ENCODE data around the gene TXNRD2.

DNA sequence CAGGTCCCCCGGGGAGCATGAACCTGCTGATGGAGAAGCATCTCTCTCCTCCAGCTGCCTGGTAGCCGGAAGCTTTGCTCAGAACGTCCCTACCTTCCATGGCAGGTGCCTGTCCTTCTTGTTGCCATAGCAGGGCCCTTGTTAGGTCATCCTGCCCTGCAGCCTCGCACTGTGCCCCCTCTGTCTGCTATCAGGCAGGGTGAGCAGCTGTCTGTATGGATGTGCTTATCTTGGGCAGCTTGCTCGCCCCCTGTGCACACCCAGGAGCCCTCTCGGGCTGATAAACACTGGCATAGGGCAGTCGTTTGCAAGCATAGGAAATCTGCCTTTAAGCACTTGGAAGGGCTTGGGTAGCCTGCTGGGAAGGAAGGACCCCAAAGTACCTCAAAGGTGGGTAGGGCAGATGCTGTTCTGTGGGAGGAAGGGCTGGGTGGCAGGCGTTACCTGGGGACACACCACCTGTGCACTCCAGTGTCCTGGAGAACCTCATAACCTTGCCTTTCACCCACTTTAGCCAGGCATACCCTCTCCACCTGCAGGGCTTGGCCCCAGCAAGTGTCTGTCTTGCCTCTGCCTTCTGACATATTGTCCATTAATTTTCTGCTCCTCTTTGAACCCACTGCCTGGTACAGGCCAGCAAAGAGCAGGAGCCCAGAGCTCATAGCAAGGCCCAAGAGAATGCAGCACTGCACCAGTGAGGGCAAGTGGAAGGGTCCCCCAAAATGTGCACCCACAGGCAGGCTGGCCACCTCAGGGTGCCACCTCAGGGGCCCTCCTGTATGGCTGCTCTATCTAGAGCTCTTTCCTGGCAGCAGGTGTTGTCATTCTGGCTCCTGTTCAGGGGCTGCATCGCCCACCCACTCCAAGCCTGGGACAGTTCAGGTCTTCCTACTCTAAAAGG, 8.0 kb downstream of the TXNRD2 start:
- TF ChIP-seq TAF1 (IDR thresholded peaks at IDR 0.05; ENCODE audit: low read depth) (no peak), YY1 (IDR thresholded peaks at IDR 0.05; ENCODE audit: low read depth) (no peak), FOXM1 (IDR thresholded peaks at IDR 0.05; ENCODE audit: borderline replicate concordance, low read depth) (no peak), EP300 (IDR thresholded peaks at IDR 0.05; ENCODE audit: borderline replicate concordance) (no peak), EGR1 (IDR thresholded peaks at IDR 0.05) (no peak), TCF12 (IDR thresholded peaks at IDR 0.05; ENCODE audit: low read depth) (no peak), RAD21 (IDR thresholded peaks at IDR 0.05; ENCODE audit: low read depth) (no peak), TEAD4 (IDR thresholded peaks at IDR 0.05) (no peak), CREB1 (IDR thresholded peaks at IDR 0.05; ENCODE audit: low read depth) (no peak), ZBTB7A (IDR thresholded peaks at IDR 0.05; ENCODE audit: low read depth) (no peak), CEBPB (IDR thresholded peaks at IDR 0.05) (no peak)
- TF ChIP-seq, protein P1, sequence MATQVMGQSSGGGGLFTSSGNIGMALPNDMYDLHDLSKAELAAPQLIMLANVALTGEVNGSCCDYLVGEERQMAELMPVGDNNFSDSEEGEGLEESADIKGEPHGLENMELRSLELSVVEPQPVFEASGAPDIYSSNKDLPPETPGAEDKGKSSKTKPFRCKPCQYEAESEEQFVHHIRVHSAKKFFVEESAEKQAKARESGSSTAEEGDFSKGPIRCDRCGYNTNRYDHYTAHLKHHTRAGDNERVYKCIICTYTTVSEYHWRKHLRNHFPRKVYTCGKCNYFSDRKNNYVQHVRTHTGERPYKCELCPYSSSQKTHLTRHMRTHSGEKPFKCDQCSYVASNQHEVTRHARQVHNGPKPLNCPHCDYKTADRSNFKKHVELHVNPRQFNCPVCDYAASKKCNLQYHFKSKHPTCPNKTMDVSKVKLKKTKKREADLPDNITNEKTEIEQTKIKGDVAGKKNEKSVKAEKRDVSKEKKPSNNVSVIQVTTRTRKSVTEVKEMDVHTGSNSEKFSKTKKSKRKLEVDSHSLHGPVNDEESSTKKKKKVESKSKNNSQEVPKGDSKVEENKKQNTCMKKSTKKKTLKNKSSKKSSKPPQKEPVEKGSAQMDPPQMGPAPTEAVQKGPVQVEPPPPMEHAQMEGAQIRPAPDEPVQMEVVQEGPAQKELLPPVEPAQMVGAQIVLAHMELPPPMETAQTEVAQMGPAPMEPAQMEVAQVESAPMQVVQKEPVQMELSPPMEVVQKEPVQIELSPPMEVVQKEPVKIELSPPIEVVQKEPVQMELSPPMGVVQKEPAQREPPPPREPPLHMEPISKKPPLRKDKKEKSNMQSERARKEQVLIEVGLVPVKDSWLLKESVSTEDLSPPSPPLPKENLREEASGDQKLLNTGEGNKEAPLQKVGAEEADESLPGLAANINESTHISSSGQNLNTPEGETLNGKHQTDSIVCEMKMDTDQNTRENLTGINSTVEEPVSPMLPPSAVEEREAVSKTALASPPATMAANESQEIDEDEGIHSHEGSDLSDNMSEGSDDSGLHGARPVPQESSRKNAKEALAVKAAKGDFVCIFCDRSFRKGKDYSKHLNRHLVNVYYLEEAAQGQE (IDR thresholded peaks at IDR 0.05; ENCODE audit: low read depth): no peak
- TF ChIP-seq, protein P2, sequence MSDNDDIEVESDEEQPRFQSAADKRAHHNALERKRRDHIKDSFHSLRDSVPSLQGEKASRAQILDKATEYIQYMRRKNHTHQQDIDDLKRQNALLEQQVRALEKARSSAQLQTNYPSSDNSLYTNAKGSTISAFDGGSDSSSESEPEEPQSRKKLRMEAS (IDR thresholded peaks at IDR 0.05): no peak
- TF ChIP-seq, protein P3, sequence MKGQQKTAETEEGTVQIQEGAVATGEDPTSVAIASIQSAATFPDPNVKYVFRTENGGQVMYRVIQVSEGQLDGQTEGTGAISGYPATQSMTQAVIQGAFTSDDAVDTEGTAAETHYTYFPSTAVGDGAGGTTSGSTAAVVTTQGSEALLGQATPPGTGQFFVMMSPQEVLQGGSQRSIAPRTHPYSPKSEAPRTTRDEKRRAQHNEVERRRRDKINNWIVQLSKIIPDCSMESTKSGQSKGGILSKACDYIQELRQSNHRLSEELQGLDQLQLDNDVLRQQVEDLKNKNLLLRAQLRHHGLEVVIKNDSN (IDR thresholded peaks at IDR 0.05): no peak

Data from Ishikawa (cell line).